T47D (cell line): ENCODE results near the gene PRKAB1.
"Not testable (repeated sequence)": the region's sequence is repeated elsewhere in the genome, so short reads cannot be mapped to it uniquely, and the experiment has no call there.

ENCODE experiments used
- DNase-seq, 2 experiments: peaks; one replicate each; pipeline versions ENCODE4 v3.0.0 to v3.0.0-alpha.2; 2011 to 2012; ENCODE audit warnings: low read depth in 1 of 2, low spot score in 1 of 2
- JUND ChIP-seq: IDR thresholded peaks from 2 replicates; pipeline ENCODE4 v1.6.1; 2012; ENCODE audit warnings: low read depth
- in situ Hi-C: cut with HindIII; loops from 2 replicates; pipeline ENCODE4 v1.10.0; 2016; ENCODE audit warnings: low sequenced_read_pairs, low pct_unique_long_range_greater_than_20kb

Gene PRKAB1

GRCh38 chr12:119644930-119645329 is 23.0 kb upstream of the PRKAB1 start:
- in situ Hi-C loops: no loop called here
- no peak for DNase-seq
- no peak for TF ChIP-seq JUND

GRCh38 chr12:119645535-119646059 is 22.3 kb upstream of the PRKAB1 start:
- TF ChIP-seq JUND: no peak
- peak in 1 of 2 experiments; percentile 70 for DNase-seq
- in situ Hi-C loops: no loop called here

GRCh38 chr12:119649202-119649808 is 18.6 kb upstream of the PRKAB1 start:
- TF ChIP-seq JUND: no peak
- DNase-seq: peak in 1 of 2 experiments; percentile 50
- in situ Hi-C loops: no loop called here

- in situ Hi-C loops: no loop called here
These were observed 15.3 kb upstream of the PRKAB1 start for GRCh38 chr12:119652665-119653064.

GRCh38 chr12:119657001-119657400 is 10.9 kb upstream of the PRKAB1 start:
- in situ Hi-C loops: not testable (repeated sequence)

More at GRCh38 chr12:119652665-119653064, 15.3 kb upstream of the PRKAB1 start:
- DNase-seq: no peak
- no peak for TF ChIP-seq JUND

GRCh38 chr12:119658166-119658565 is 9.8 kb upstream of the PRKAB1 start:
- DNase-seq, in situ Hi-C loops: not testable (repeated sequence)

More at GRCh38 chr12:119657001-119657400, 10.9 kb upstream of the PRKAB1 start:
- not testable (repeated sequence) for DNase-seq

GRCh38 chr12:119659289-119659897 is 8.5 kb upstream of the PRKAB1 start:
- DNase-seq: peak; percentile 56 to 64
- in situ Hi-C loops: no loop called here
- TF ChIP-seq JUND: no peak

GRCh38 chr12:119660076-119660475 is 7.9 kb upstream of the PRKAB1 start:
- no peak for TF ChIP-seq JUND
- no peak for DNase-seq
- in situ Hi-C loops: no loop called here

GRCh38 chr12:119661882-119662281 is 6.1 kb upstream of the PRKAB1 start:
- TF ChIP-seq JUND: no peak
- DNase-seq: no peak
- in situ Hi-C loops: no loop called here

GRCh38 chr12:119664642-119665041 is 3.3 kb upstream of the PRKAB1 start:
- DNase-seq: no peak
- no peak for TF ChIP-seq JUND
- in situ Hi-C loops: no loop called here

- TF ChIP-seq JUND: no peak
- no peak for DNase-seq
- in situ Hi-C loops: no loop called here
These were observed 2.6 kb upstream of the PRKAB1 start for GRCh38 chr12:119665164-119665929.

GRCh38 chr12:119666226-119666795 is 1.6 kb upstream of the PRKAB1 start:
- DNase-seq: no peak
- in situ Hi-C loops: no loop called here

More at GRCh38 chr12:119666226-119666795, 1.6 kb upstream of the PRKAB1 start:
- no peak for TF ChIP-seq JUND
